ENCODE measurements around the gene CHTF18.

The CHTF18 gene

GRCh38 chr16:794853-795466 is 6.5 kb downstream of the CHTF18 start:
- DNase-seq: no peak

GRCh38 chr16:795580-796229 is 7.3 kb downstream of the CHTF18 start:
- DNase-seq: no peak

- no peak for DNase-seq
Observed at GRCh38 chr16:796296-797119, 8.1 kb downstream of the CHTF18 start.

GRCh38 chr16:797120-797420 is 8.7 kb downstream of the CHTF18 start:
- no peak for DNase-seq

- no peak for DNase-seq
Observed at GRCh38 chr16:797686-798085, 9.3 kb downstream of the CHTF18 start.

- no peak for DNase-seq
Observed at GRCh38 chr16:798666-799065, 10.2 kb downstream of the CHTF18 start.

GRCh38 chr16:799111-799947 is 10.9 kb downstream of the CHTF18 start:
- no peak for DNase-seq

GRCh38 chr16:799948-800833 is 11.8 kb downstream of the CHTF18 start, which contains the start of gene GNG13:
Gene GNG13, minus strand, starts transcription at chr16:800734. Its CDS starts 1,657 bp downstream, at chr16:799077.
- no peak for DNase-seq

- no peak for DNase-seq
Observed at GRCh38 chr16:800834-801511, 12.6 kb downstream of the CHTF18 start.

- no peak for DNase-seq
Observed at GRCh38 chr16:801584-802363, 13.4 kb downstream of the CHTF18 start.

- DNase-seq: no peak
Observed at GRCh38 chr16:802461-802860, 14.0 kb downstream of the CHTF18 start.

- DNase-seq: no peak
Observed at GRCh38 chr16:802914-803753, 14.7 kb downstream of the CHTF18 start.

- DNase-seq: no peak
Observed at GRCh38 chr16:803754-804080, 15.3 kb downstream of the CHTF18 start.

- DNase-seq: no peak
Observed at GRCh38 chr16:804193-805048, 16.0 kb downstream of the CHTF18 start.

- no peak for DNase-seq
Observed at GRCh38 chr16:805474-805873, 17.1 kb downstream of the CHTF18 start.

GRCh38 chr16:807347-808084 is 19.1 kb downstream of the CHTF18 start:
- DNase-seq: peak; percentile 86 to 87

GRCh38 chr16:808085-808386 is 19.6 kb downstream of the CHTF18 start:
- DNase-seq: no peak

- peak; percentile 20 to 50 for DNase-seq
Observed at GRCh38 chr16:813204-813915, 24.9 kb downstream of the CHTF18 start.

All from CD4-positive, alpha-beta T cell treated with Interferon alpha-2 for 1 hour (primary cell).